DMS79 (cell line): Measurements from ENCODE around the gene P2RY8.
"Not testable (repeated sequence)": the region's sequence is repeated elsewhere in the genome, so short reads cannot be mapped to it uniquely, and the experiment has no call there.

Source experiments
- DNase-seq: peaks from one replicate; lab custom pipeline; 2025; lab: John Stamatoyannopoulos, UW

Gene P2RY8

DNA sequence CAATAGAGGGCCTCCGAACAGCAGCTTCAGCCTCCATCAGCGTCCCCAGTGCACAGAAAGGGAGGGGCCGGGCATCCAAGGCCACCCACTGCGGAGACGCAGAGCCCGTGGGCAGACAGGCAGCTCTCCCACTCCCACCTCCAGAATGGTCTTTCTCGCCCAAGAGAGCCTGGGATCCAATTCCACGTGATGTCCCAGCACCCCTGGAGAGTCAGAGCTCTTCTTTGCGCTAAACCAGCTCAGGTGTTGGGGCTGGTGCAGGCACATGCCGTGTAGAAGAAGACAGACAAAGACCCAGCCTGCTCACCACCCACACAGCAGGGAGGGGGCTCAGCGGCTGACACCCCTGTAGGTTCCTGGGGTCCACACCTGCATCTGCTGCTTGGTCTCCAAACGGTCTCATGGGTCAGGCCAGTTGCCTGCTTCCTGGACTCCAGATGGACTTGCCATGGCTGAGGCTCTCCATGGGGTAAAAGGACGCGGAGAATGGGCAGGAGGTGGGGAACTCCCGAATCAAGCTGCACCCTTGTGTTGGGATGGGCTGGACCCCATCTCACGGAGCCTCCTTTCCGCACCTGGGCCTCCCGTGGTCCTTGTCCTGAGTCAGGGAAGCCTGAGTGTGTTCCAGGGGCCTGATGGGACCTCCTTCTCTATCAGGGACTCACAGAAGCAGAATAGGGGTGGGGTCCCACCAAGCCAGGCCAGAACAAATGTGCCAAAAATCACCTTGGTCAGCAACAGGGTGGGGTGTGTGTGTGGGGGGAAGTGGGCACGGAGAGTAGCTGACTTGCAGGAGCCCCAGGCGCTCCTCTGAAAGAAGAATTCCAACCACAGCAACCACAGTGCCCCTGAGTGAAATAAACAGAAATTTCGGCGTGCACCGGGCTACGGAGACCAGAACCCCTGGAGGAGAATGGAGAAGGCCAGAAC, 72.7 kb downstream of the P2RY8 start:
- DNase-seq, result no peak

DNA sequence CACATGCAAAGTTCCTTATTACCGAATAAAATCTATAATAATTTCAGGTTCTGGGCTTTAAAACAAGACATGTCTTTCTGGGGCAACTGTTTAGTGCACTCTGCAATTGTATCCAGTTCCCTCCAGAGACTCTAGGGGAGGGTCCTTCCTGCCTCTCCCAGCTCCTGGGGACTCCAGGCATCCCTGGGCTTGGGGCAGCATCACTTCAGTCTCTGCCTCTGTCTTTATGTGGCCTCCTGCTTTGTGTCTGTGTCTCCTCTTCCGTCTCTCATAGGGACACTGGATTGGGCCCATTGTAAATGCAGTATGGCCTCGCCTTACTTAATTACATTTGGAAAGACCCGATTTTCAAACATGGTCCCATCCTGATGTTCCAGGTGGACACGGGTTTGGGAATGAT, 73.4 kb downstream of the P2RY8 start:
- no peak for DNase-seq

DNA sequence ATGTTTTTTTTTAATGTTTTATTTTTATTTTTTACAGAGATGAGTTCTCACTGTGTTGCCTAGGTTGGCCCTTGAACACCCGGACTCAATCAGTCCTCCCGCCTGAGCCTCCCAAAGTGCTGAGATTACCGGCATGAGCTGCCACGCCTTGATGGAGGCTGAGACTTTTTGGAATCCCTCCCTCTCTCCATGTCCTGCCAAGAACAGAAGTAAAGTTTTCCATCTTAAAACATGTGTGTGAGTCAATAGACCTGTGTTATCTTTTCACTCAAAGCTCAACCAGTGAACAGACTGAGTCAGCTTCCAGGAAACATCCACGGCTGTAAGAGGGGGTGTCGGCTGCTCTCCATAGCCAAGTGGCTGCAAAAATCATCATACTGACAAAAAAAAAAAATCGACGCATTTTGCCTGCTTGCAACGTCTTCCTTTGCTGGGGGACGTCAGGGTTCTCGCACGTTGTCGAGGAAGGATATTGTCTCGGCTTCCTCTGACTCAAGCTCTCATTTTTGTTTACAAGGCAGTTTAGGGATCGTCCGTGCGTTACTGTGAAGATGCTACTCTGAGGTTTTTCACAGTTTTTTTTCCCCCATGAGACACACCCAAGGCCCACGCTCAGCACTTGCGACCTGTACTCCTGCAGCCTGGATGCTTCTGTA, 74.3 kb downstream of the P2RY8 start:
- DNase-seq, result no peak

DNA sequence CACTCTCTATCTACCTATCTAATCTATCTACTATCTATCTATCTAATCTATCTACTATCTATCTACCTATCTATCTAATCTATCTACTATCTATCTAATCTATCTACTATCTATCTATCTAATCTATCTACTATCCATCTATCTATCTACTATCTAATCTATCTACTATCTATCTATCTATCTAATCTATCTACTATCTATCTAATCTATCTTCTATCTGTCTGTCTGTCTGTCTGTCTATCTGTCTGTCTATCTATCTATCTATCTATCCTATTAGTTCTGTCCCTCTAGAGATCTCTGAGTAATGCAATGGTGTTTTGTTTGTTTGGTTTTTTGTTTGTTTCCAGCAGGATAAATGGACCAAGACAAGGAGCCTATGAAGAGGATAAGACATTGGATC, 74.9 kb downstream of the P2RY8 start:
- DNase-seq, result no peak

DNA sequence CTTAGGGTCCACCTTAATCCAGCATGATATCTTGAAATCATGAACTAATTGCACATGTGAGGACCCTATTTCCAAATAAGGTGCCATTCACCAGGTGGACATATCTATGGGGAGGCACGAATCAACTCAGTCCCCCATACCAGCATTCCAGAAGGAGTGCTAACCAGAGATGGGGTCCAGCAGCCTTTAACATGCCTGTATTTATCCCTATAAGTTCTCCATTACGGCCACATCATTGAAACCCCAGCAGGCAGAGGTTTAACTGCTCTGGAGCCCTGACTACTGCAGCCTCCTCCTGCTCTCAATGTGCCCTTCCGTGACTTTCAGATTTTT, 81.1 kb downstream of the P2RY8 start:
- DNase-seq, result no peak

DNA sequence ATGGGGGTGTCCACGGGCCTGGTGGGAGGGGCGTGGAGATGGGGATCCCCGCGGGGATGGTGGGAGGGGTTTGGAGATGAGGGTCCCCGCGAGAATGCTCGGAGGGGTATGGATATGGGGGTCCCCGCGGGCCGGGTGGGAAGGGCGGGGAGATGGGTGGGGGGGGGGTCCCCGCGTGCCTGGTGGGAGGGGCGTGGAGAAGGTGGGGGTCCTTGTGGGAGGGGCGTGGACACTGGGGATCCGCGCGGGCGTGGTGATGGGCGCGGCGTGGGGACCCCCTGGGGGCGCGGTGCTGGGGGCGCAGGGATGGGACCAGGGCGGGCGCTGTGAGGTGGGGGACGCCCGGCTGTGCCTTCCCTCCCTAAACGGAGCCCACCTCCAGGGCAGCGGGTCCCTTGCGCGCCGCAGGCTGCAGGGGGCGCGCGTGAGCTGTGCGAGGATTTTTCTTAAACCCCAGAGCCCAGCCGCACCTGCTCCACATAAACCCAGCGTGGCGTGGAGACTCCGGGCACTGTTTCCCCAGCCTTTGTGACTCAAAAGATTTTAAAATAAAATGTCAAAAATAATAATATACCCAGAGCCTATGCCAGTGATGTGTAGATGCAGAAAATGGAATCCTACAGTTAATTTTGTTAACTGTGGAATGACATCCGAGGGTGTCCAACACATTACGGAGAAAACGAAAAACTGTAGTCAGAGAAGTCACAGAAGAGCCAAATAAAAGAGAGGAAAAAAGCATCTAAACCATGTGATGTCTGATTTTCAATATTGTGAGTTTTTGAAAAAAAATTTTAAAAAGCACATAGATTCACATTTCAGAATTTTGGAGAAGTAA, 82.8 kb downstream of the P2RY8 start:
- no peak for DNase-seq

DNA sequence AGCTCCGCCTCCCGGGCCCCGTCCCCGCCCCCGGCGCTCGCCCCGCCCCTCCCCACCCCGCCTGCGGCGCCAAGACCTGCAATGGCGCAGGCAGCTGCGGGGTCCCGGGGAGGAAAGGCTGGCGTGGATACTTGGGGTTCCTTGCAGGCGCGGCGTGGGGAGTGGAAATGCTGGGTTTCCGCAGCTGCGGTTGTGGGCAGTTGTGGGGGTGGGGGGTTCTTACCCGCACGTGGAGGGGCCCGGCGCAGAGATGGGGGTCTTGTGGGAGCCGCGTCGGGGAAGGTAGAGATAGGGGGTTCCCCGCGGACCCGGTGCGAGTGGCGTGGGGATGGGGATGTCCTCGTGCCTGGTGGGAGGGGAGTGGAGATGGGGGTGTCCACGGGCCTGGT, 83.6 kb downstream of the P2RY8 start:
- no peak for DNase-seq

DNA sequence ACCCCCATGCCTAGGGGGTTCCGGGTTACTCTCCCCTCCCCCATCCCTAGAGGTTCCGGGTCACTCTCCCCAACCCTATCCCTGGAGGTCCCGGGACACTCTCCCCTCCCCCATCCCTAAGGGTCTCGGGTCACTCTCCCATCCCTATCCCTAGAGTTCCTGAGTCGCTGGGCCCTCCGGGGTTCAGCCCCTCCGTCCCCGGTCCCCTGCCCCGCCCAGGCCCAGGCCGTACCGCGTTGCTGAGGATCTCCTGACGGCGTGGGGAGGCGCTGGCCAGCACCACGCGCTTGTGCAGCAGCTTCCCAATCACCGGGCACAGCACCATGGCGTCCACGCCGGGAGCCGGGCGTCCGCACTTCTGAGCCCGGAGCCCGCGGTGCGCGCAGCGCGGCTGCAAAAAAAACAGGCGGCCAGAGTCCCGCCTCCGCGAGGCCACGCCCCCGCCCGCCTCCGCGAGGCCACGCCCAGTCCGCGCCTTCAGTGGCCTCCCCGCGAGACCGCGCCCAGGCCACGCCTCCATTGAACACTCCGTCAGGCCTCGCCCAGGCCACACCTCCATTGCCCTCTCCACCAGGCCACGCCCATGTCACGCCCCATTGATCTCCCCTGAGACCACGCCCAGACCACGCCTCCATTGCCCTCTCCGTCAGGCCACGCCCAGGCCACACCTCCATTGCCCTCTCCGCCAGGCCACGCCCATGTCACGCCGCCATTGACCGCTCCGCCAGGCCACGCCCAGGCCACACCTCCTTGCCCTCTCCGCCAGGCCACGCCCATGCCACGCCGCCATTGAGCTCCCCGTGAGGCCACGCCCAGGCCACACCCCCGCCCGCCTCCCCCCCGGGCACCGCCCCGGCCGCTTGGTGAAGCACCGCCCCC, 84.2 kb downstream of the P2RY8 start, which contains the start of gene ASMTL:
Gene ASMTL, minus strand, starts transcription at position 394 of the 879 bp plus-strand sequence. Its CDS starts 69 bp downstream, at position 325.
- DNase-seq, result no peak

DNA sequence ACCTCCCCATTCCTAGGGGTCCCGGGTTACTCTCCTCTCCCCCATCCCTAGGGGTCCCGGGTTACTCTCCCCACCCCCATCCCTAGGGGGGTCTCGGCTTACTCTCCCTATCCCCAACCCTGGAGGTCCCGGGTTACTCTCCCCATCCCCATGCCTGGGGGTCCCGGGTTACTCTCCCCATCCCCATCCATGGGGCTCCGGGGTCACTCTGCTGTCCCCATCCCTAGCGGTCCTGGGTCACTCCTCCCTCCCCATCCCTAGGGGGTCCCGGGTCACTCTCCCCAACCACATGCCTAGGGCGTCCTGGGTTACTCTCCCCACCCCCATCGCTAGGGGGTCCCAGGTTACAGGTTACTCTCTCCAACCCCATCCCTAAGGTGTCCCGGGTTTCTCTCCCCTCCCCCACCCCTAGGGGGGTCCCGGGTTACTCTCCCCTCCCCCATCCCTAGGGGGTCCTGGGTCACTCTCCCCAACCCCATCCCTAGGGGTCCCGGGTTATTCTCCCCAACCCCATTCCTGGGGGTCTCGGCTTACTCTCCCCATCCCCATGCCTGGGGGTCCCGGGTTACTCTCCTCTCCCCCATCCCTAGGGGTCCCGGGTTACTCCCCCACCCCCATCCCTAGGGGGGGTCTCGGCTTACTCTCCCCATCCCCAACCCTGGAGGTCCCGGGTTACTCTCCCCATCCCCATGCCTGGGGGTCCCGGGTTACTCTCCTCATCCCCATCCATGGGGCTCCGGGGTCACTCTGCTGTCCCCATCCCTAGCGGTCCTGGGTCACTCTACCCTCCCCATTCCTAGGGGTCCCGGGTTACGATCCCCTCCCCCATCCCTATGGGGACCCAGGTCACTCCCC, 85.1 kb downstream of the P2RY8 start:
- no peak for DNase-seq

DNA sequence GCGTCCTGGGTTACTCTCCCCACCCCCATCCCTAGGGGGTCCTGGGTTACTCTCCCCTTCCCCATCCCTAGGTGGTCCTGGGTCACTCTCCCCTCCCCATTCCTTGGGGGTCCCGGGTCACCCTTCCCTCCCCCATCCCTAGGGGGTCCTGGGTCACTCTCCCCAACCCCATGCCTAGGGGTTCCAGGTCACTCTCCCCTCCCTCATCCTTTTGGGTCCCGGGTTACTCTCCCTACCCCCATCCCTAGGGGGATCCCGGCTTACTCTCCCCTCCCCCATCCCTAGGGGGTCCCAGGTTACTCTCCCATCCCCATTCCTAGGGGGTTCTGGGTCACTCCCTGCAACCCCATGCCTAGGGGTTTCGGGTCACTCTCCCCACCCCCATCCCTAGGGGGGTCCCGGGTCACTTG, 85.7 kb downstream of the P2RY8 start:
- DNase-seq, result no peak

DNA sequence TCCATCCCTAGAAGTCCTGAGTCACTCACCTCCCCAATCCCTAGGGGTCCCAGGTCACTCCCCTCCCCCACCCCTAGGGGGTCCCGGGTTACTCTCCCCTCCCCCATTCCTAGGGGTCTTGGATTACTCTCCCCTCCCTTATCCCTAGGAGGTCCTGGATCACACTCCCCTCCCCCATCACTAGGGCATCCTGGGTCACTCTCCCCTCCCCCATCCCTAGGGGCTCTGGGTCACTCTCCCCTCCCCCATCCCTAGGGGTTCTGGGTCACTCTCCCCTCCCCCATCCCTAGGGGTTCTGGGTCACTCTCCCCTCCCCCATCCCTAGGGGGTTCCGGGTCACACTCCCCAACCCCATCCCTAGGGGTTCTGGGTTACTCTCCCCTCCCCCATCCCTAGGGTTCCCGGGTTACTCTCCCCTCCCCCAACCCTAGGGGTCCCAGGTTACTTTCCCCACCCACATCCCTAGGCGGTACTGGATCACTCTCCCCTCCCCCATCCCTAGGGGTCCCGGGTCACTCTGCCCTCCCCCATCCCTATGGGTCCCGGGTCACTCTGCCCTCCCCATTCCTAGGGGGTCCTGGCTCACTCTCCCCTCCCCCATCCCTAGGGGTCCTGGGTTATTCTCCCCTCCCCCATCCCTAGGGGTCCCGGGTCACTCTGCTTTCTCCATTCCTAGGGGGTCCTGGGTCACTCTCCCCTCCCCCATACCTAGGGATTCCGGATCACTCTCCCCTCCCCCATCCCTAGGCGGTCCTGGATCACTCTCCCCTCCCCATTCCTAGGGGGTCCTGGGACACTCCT, 86.4 kb downstream of the P2RY8 start:
- no peak for DNase-seq

DNA sequence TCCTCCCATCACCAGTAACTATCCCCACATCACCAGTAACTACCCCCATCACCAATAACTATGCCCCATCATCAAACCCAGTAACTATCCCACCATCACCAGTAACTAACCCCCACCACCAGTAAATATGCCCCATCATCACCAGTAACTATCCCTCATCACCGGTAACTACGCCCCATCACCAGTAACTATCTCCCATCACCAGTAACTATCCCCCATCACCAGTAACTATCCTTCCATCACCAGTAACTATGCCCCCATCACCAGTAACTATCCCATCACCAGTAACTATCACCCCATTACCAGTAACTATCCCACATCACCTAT, 87.2 kb downstream of the P2RY8 start:
- DNase-seq, result no peak

DNA sequence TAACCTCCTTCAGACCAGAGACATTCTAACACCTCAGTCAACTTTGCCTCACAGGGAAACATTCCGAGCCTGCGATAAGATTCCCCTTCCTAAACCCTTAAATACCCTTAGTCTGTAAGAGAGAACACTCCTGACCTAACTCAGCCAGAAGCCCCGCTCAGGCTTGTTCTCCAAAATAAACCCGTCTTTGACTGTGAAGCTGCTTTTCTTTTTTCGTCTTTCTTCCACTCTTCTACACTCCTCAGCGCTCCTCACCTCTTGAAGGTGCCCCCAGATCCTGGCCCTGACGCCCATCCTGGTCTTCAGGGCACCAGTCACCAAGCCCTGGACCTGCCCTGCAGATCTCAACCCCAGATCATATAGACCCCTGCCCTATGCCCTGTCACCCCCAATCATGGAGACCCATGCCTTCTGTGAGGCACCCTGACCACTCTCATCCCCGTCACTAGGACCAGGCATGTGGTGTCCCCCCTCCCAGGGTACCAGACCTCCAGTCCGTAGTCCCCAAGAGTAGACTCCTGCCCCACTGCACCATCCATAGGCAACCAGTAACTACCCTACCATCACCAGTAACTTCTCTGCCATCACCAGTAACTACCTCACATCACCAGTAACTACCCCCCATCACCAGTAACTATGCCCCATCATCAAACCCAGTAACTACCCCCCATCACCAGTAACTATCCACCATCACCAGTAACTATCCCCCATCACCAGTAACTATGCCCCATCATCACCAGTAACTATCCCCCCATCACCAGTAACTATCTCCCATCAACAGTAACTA, 87.8 kb downstream of the P2RY8 start:
- no peak for DNase-seq

DNA sequence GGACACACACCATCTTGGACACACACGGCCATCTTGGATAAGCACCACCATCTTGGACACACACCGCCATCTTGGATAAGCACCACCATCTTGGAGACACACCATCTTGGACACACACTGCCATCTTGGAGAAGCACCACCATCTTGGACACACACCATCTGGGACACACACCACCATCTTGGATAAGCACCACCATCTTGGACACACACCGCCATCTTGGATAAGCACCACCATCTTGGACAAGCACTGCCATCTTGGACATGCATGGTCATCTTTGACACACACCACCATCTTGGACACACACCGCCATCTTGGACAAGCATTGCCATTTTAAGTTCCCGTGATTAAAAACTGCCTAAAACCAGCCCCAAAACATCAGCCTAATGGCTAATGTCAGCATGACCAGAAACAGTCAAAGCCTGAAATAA, 88.4 kb downstream of the P2RY8 start:
- DNase-seq, result not testable (repeated sequence)

DNA sequence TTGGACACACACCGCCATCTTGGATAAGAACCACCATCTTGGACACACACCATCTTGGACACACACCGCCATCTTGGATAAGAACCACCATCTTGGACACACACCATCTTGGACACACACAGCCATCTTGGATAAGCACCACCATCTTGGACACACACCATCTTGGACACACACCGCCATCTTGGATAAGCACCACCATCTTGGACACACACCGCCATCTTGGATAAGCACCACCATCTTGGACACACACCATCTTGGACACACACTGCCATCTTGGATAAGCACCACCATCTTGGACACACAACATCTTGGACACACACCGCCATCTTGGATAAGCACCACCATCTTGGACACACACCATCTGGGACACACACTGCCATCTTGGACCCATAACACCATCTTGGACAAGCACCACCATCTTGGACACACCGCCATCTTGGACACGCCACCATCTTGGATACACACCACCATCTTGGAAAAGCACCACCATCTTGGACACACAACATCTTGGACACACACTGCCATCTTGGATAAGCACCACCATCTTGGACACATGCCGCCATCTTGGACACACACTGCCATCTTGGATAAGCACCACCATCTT, 88.9 kb downstream of the P2RY8 start:
- DNase-seq, result not testable (repeated sequence)

DNA sequence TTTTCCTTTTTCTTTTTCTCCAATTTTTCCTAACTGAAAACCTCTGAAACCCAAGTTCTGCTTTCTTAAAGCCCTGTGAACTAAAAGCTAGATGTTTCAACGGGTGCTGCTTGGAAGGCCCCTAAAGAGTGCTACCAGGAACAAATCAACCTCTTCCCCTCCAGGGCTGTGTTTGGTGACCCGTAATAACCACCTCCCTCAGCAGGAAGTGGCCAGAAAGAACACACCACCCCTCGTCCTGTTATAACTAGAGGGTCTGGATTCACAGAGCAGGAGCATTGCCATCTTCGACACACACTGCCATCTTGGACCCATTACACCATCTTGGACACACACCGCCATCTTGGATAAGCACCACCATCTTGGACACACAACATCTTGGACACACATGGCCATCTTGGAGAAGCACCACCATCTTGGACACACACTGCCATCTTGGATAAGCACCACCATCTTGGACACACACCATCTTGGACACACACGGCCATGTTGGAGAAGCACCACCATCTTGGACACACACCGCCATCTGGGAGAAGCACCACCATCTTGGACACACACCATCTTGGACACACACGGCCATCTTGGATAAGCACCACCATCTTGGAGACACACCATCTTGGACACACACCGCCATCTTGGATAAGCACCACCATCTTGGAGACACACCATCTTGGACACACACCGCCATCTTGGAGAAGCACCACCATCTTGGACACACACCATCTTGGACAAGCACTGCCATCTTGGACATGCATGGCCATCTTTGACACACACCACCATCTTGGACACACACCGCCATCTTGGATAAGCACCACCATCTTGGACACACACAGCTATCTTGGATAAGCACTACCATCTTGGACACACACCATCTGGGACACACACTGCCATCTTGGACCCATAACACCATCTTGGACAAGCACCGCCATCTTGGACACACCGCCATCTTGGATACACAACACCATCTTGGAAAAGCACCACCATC, 89.7 kb downstream of the P2RY8 start:
- DNase-seq, result not testable (repeated sequence)
